NCI-H1105 (cell line): ENCODE data around the gene CASKIN1.
"Not testable (repeated sequence)": the region's sequence is repeated elsewhere in the genome, so short reads cannot be mapped to it uniquely, and the experiment has no call there.

Source experiments
- DNase-seq: peaks from one replicate; lab custom pipeline; 2025; lab: John Stamatoyannopoulos, UW

CASKIN1 gene

GRCh38 chr16:2196162-2196980, at the start of gene CASKIN1:
Gene CASKIN1, minus strand, starts transcription at chr16:2196605. Its CDS starts 173 bp downstream, at chr16:2196432.
- no peak for DNase-seq

GRCh38 chr16:2244926-2245795, 48.8 kb upstream of the CASKIN1 start:
- no peak for DNase-seq

- no peak for DNase-seq
Observed at GRCh38 chr16:2244301-2244700, 47.9 kb upstream of the CASKIN1 start.

- no peak for DNase-seq
Observed at GRCh38 chr16:2243781-2244180, 47.4 kb upstream of the CASKIN1 start.

- no peak for DNase-seq
Observed at GRCh38 chr16:2243031-2243528, 46.7 kb upstream of the CASKIN1 start.

GRCh38 chr16:2242598-2242997, 46.2 kb upstream of the CASKIN1 start:
- no peak for DNase-seq

- not testable (repeated sequence) for DNase-seq
Observed at GRCh38 chr16:2240331-2240730, 43.9 kb upstream of the CASKIN1 start.

- no peak for DNase-seq
Observed at GRCh38 chr16:2238838-2239675, 42.7 kb upstream of the CASKIN1 start.

- DNase-seq: no peak
Observed at GRCh38 chr16:2238150-2238837, 41.9 kb upstream of the CASKIN1 start.

- DNase-seq: no peak
Observed at GRCh38 chr16:2237493-2238149, 41.2 kb upstream of the CASKIN1 start.

GRCh38 chr16:2237102-2237482, 40.7 kb upstream of the CASKIN1 start:
- DNase-seq: no peak

- DNase-seq: no peak
Observed at GRCh38 chr16:2236337-2237101, 40.1 kb upstream of the CASKIN1 start, which contains the start of gene DNASE1L2. Gene DNASE1L2, plus strand, starts transcription at chr16:2236444. Its CDS starts 373 bp downstream, at chr16:2236817.

GRCh38 chr16:2235695-2236336, 39.4 kb upstream of the CASKIN1 start:
- DNase-seq: no peak

GRCh38 chr16:2235234-2235651, 38.8 kb upstream of the CASKIN1 start:
- no peak for DNase-seq

- DNase-seq: no peak
Observed at GRCh38 chr16:2234813-2235170, 38.4 kb upstream of the CASKIN1 start.

GRCh38 chr16:2233872-2234812, 37.7 kb upstream of the CASKIN1 start:
- DNase-seq: no peak

- no peak for DNase-seq
Observed at GRCh38 chr16:2233046-2233775, 36.8 kb upstream of the CASKIN1 start.
